ENCODE results near the gene SCO2.

The SCO2 gene

DNA sequence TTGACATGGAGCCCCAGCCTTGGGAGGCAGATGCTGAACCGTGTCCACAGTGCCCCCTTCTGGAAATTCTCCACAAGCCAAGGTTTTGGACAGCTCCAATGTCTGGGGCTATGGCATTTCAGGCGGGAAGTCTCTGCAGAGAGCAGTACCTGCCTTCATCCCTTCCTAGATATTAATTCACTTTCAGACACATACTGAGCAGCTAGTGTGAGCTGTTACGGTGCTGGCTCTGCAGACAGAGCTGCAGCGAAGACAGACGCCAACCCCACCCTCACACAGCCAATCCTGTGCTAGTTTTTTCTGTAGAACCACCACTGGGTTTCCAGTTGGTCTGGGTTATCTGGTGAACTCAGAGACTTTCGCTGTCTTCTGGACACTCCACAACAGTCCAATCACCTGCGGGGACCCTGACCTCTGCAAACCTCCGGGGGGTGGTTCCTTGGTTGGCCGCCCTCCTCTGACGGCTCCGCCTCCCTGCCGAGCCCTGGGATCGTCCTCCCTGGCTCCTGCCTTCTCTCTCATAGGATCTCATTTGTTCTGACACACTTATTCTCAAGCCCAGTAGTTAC lies 27.0 kb downstream of the SCO2 start (continued):
- TF ChIP-seq ZBTB48 (tag by site-specific recombination; IDR thresholded peaks at IDR 0.05) (0 out of 2 replicates have a peak, but pooled peaks have one; percentile 33), ZNF211 (tag by site-specific recombination; IDR thresholded peaks at IDR 0.05; ENCODE audit: low read depth) (no peak), ZNF155 (tag by site-specific recombination; IDR thresholded peaks at IDR 0.05) (no peak), ZNF600 (tag by site-specific recombination; IDR thresholded peaks at IDR 0.05) (peak; percentile 78), ZNF785 (tag by site-specific recombination; IDR thresholded peaks at IDR 0.05) (no peak), ZNF248 (tag by site-specific recombination; IDR thresholded peaks at IDR 0.05) (no peak), ZNF184 (tag by site-specific recombination; IDR thresholded peaks at IDR 0.05) (no peak), OVOL3 (tag by site-specific recombination; IDR thresholded peaks at IDR 0.05) (no peak), KLF7 (tag by site-specific recombination; IDR thresholded peaks at IDR 0.05; ENCODE audit: borderline replicate concordance) (no peak; the same call in 1 of the 2 replicates), ZNF112 (tag by site-specific recombination; IDR thresholded peaks at IDR 0.05) (no peak), ZNF549 (tag by site-specific recombination; IDR thresholded peaks at IDR 0.05) (no peak), ZIC2 (tag by site-specific recombination; IDR thresholded peaks at IDR 0.05) (peak; percentile 40; the same call in 1 of the 2 replicates), ZNF768 (tag by site-specific recombination; IDR thresholded peaks at IDR 0.05) (no peak), ZNF292 (tag by site-specific recombination; IDR thresholded peaks at IDR 0.05; ENCODE audit: borderline replicate concordance, low read depth) (no peak), ZNF266 (tag by site-specific recombination; IDR thresholded peaks at IDR 0.05; ENCODE audit: low read depth) (no peak)
- TF ChIP-seq, protein P1, sequence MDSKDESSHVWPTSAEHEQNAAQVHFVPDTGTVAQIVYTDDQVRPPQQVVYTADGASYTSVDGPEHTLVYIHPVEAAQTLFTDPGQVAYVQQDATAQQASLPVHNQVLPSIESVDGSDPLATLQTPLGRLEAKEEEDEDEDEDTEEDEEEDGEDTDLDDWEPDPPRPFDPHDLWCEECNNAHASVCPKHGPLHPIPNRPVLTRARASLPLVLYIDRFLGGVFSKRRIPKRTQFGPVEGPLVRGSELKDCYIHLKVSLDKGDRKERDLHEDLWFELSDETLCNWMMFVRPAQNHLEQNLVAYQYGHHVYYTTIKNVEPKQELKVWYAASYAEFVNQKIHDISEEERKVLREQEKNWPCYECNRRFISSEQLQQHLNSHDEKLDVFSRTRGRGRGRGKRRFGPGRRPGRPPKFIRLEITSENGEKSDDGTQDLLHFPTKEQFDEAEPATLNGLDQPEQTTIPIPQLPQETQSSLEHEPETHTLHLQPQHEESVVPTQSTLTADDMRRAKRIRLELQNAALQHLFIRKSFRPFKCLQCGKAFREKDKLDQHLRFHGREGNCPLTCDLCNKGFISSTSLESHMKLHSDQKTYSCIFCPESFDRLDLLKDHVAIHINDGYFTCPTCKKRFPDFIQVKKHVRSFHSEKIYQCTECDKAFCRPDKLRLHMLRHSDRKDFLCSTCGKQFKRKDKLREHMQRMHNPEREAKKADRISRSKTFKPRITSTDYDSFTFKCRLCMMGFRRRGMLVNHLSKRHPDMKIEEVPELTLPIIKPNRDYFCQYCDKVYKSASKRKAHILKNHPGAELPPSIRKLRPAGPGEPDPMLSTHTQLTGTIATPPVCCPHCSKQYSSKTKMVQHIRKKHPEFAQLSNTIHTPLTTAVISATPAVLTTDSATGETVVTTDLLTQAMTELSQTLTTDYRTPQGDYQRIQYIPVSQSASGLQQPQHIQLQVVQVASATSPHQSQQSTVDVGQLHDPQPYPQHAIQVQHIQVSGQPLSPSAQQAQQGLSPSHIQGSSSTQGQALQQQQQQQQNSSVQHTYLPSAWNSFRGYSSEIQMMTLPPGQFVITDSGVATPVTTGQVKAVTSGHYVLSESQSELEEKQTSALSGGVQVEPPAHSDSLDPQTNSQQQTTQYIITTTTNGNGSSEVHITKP (tag by site-specific recombination; IDR thresholded peaks at IDR 0.05) = peak; percentile 71
- TF ChIP-seq, protein P2, sequence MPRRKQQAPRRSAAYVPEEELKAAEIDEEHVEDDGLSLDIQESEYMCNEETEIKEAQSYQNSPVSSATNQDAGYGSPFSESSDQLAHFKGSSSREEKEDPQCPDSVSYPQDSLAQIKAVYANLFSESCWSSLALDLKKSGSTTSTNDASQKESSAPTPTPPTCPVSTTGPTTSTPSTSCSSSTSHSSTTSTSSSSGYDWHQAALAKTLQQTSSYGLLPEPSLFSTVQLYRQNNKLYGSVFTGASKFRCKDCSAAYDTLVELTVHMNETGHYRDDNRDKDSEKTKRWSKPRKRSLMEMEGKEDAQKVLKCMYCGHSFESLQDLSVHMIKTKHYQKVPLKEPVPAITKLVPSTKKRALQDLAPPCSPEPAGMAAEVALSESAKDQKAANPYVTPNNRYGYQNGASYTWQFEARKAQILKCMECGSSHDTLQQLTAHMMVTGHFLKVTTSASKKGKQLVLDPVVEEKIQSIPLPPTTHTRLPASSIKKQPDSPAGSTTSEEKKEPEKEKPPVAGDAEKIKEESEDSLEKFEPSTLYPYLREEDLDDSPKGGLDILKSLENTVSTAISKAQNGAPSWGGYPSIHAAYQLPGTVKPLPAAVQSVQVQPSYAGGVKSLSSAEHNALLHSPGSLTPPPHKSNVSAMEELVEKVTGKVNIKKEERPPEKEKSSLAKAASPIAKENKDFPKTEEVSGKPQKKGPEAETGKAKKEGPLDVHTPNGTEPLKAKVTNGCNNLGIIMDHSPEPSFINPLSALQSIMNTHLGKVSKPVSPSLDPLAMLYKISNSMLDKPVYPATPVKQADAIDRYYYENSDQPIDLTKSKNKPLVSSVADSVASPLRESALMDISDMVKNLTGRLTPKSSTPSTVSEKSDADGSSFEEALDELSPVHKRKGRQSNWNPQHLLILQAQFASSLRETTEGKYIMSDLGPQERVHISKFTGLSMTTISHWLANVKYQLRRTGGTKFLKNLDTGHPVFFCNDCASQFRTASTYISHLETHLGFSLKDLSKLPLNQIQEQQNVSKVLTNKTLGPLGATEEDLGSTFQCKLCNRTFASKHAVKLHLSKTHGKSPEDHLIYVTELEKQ (tag by site-specific recombination; IDR thresholded peaks at IDR 0.05; ENCODE audit: borderline replicate concordance) = no peak
- TF ChIP-seq, protein P3, sequence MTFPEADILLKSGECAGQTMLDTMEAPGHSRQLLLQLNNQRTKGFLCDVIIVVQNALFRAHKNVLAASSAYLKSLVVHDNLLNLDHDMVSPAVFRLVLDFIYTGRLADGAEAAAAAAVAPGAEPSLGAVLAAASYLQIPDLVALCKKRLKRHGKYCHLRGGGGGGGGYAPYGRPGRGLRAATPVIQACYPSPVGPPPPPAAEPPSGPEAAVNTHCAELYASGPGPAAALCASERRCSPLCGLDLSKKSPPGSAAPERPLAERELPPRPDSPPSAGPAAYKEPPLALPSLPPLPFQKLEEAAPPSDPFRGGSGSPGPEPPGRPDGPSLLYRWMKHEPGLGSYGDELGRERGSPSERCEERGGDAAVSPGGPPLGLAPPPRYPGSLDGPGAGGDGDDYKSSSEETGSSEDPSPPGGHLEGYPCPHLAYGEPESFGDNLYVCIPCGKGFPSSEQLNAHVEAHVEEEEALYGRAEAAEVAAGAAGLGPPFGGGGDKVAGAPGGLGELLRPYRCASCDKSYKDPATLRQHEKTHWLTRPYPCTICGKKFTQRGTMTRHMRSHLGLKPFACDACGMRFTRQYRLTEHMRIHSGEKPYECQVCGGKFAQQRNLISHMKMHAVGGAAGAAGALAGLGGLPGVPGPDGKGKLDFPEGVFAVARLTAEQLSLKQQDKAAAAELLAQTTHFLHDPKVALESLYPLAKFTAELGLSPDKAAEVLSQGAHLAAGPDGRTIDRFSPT (tag by site-specific recombination; IDR thresholded peaks at IDR 0.05) = no peak
- TF ChIP-seq, protein P4, sequence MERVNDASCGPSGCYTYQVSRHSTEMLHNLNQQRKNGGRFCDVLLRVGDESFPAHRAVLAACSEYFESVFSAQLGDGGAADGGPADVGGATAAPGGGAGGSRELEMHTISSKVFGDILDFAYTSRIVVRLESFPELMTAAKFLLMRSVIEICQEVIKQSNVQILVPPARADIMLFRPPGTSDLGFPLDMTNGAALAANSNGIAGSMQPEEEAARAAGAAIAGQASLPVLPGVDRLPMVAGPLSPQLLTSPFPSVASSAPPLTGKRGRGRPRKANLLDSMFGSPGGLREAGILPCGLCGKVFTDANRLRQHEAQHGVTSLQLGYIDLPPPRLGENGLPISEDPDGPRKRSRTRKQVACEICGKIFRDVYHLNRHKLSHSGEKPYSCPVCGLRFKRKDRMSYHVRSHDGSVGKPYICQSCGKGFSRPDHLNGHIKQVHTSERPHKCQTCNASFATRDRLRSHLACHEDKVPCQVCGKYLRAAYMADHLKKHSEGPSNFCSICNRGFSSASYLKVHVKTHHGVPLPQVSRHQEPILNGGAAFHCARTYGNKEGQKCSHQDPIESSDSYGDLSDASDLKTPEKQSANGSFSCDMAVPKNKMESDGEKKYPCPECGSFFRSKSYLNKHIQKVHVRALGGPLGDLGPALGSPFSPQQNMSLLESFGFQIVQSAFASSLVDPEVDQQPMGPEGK (tag by site-specific recombination; IDR thresholded peaks at IDR 0.05) = peak; percentile 46; the same call in 1 of the 2 replicates
- TF ChIP-seq, protein P5, sequence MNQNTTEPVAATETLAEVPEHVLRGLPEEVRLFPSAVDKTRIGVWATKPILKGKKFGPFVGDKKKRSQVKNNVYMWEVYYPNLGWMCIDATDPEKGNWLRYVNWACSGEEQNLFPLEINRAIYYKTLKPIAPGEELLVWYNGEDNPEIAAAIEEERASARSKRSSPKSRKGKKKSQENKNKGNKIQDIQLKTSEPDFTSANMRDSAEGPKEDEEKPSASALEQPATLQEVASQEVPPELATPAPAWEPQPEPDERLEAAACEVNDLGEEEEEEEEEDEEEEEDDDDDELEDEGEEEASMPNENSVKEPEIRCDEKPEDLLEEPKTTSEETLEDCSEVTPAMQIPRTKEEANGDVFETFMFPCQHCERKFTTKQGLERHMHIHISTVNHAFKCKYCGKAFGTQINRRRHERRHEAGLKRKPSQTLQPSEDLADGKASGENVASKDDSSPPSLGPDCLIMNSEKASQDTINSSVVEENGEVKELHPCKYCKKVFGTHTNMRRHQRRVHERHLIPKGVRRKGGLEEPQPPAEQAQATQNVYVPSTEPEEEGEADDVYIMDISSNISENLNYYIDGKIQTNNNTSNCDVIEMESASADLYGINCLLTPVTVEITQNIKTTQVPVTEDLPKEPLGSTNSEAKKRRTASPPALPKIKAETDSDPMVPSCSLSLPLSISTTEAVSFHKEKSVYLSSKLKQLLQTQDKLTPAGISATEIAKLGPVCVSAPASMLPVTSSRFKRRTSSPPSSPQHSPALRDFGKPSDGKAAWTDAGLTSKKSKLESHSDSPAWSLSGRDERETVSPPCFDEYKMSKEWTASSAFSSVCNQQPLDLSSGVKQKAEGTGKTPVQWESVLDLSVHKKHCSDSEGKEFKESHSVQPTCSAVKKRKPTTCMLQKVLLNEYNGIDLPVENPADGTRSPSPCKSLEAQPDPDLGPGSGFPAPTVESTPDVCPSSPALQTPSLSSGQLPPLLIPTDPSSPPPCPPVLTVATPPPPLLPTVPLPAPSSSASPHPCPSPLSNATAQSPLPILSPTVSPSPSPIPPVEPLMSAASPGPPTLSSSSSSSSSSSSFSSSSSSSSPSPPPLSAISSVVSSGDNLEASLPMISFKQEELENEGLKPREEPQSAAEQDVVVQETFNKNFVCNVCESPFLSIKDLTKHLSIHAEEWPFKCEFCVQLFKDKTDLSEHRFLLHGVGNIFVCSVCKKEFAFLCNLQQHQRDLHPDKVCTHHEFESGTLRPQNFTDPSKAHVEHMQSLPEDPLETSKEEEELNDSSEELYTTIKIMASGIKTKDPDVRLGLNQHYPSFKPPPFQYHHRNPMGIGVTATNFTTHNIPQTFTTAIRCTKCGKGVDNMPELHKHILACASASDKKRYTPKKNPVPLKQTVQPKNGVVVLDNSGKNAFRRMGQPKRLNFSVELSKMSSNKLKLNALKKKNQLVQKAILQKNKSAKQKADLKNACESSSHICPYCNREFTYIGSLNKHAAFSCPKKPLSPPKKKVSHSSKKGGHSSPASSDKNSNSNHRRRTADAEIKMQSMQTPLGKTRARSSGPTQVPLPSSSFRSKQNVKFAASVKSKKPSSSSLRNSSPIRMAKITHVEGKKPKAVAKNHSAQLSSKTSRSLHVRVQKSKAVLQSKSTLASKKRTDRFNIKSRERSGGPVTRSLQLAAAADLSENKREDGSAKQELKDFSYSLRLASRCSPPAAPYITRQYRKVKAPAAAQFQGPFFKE (tag by site-specific recombination; IDR thresholded peaks at IDR 0.05; ENCODE audit: borderline replicate concordance) = no peak
- TF ChIP-seq, protein P6, sequence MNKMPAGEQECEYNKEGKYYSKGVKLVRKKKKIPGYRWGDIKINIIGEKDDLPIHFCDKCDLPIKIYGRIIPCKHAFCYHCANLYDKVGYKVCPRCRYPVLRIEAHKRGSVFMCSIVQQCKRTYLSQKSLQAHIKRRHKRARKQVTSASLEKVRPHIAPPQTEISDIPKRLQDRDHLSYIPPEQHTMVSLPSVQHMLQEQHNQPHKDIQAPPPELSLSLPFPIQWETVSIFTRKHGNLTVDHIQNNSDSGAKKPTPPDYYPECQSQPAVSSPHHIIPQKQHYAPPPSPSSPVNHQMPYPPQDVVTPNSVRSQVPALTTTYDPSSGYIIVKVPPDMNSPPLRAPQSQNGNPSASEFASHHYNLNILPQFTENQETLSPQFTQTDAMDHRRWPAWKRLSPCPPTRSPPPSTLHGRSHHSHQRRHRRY (tag by site-specific recombination; IDR thresholded peaks at IDR 0.05) = no peak
